ENCODE results near the gene MRPL28. TPM values are rescaled to one million over a fixed set of nuclear protein-coding genes. Genes with fewer than 3 reads are reported as not detected.

Gene MRPL28
- total RNA-seq, 1 donor from 2014 or later, result 77.2 TPM

- intact Hi-C loops (cut with micrococcal nuclease), result no loop called here
- DNase-seq (no peak), ATAC-seq (no peak)
Measured at GRCh38 chr16:376817-377418, 6.6 kb upstream of the MRPL28 start.

DNA sequence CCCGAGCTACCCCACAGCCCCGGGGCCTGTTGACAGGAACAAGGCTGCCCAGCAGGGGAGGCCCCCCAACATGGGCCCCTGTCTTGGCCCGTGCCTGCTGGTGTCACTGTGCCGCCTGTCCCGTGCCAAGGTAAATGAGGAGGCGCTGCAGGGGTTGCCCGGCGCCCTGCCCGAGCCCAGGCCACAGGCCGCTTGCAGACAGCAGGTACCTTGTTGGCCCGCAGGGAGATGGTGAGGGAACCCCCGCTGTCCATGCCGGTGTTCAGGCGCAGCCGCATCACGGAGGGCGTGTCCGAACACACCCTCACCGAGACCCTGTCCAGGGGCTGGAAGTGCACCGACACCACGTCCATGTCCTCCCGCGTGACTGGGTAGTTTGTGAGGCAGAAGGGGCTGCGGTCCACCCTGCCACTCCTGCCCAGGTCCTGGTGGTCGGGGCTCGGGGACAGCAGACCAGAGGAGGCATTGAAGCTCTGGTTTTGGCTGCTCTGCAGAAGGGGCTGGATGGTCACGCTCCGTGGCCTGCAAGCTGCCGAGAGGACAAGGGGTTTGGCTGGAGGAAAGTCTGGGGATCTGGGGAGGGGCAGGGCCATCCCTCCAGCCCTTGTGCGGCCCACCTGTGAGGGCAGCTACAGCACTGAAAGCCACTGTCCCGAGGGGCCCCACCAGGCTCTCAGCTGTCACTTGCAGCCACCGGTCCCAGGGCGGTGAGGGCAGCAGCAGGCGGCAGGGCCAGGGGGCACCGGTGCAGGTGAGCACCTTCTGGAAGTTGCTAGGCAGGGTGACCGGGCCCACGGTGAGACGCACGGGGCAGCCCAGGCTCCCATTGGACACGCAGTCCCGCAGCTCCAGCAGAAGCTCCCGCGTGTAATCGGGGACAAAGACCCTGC, 5.8 kb upstream of the MRPL28 start:
- no peak for ATAC-seq
- DNase-seq, result no peak
- intact Hi-C loops (cut with micrococcal nuclease), result no loop called here

DNA sequence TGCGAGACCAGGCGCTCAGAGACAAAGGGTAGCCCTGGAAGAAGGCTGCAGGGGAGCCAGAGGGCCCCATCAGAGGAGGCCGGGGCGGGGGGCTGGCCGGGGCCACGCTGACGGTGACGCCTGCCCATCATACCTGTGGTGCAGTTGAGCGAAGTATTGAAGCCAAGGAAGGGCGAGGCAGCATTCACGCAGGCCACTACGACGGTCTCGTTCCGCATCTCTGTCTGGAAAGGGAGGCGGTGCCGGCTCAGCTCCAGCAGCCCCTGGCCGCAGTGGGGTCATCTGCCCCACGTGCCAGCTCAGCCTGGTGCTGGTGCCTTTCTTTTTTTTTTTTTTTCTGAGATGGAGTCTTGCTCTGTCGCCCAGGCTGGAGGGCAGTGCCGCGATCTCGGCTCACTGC, 4.9 kb upstream of the MRPL28 start:
- DNase-seq (no peak), ATAC-seq (no peak)
- intact Hi-C loops (cut with micrococcal nuclease), result no loop called here

- intact Hi-C loops (cut with micrococcal nuclease), result no loop called here
- no peak for DNase-seq
- ATAC-seq, result no peak
Measured at GRCh38 chr16:374616-374926, 4.2 kb upstream of the MRPL28 start.

- intact Hi-C loops (cut with micrococcal nuclease), result no loop called here
- no peak for ATAC-seq
- DNase-seq, result no peak
Measured at GRCh38 chr16:373848-374615, 3.7 kb upstream of the MRPL28 start.

DNA sequence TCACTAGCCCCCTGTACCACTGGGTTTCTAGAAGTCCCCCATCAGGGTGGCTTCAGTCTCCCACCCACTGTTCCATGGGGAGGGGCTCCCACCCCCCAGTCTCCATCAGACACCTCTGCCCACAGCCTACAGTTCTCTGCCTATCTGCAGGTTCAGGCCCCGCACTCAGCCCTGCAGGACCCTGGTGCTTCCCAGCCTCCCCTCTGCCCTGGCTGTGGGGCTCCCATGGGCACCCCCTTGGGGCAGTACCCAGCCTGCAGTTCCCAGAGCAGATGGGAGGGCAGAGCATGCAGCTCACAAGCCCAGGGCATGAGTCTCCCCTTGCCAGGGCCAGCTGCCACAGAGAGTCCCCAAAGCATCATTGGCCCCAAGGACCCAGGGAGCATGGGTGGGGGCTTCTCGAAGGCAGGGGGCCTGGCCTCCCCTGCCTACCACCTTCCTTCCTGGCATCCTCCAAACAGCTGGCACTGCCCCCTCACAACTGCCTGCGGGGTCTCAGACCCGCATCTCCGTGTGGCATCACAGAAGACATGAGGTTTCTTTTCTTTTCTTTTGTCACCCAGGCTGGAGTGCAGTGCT, 2.8 kb upstream of the MRPL28 start:
- intact Hi-C loops (cut with micrococcal nuclease), result no loop called here
- no peak for DNase-seq
- ATAC-seq, result no peak

GRCh38 chr16:372302-372983, 2.1 kb upstream of the MRPL28 start:
- ATAC-seq (no peak), DNase-seq (no peak)
- intact Hi-C loops (cut with micrococcal nuclease), result no loop called here

- DNase-seq (no peak), ATAC-seq (no peak)
- intact Hi-C loops (cut with micrococcal nuclease), result no loop called here
Measured at GRCh38 chr16:371515-372301, 1.4 kb upstream of the MRPL28 start.

DNA sequence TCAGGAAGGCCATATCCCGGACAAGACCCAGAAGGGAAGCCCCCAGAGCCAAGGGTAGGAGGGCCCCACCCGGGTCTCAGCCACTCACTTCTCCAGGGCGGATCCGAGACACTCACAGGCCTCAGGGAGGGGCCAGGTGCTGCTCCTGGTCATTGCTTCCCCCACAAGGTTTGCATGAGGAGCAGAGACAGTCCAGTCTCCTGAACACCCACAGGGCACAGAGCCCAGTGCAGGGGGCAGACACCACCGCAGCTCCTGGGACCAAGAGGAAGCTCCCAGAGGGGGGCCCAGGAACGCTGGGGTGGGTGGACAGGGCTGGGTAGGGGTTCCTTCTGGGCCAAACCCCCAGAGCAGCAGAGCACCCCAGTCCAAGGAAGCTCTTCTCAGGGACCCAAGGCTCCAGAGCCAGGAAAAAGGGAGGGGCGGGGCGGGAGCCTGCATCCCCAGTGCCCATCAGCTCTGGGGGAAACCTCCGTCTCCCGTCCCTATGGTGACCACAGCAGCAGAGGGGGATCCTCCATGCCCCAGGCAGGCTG, 709 bp upstream of the MRPL28 start:
- DNase-seq, result no peak
- peak; percentile 4 for ATAC-seq
- intact Hi-C loops (cut with micrococcal nuclease), result no loop called here

- intact Hi-C loops (cut with micrococcal nuclease), result no loop called here
- ATAC-seq (peak; percentile 55), DNase-seq (no peak)
Measured at GRCh38 chr16:369866-370436, 387 bp downstream of the MRPL28 start.

- intact Hi-C loops (cut with micrococcal nuclease), result no loop called here
- DNase-seq (no peak), ATAC-seq (no peak)
Measured at GRCh38 chr16:369275-369865, 968 bp downstream of the MRPL28 start.

DNA sequence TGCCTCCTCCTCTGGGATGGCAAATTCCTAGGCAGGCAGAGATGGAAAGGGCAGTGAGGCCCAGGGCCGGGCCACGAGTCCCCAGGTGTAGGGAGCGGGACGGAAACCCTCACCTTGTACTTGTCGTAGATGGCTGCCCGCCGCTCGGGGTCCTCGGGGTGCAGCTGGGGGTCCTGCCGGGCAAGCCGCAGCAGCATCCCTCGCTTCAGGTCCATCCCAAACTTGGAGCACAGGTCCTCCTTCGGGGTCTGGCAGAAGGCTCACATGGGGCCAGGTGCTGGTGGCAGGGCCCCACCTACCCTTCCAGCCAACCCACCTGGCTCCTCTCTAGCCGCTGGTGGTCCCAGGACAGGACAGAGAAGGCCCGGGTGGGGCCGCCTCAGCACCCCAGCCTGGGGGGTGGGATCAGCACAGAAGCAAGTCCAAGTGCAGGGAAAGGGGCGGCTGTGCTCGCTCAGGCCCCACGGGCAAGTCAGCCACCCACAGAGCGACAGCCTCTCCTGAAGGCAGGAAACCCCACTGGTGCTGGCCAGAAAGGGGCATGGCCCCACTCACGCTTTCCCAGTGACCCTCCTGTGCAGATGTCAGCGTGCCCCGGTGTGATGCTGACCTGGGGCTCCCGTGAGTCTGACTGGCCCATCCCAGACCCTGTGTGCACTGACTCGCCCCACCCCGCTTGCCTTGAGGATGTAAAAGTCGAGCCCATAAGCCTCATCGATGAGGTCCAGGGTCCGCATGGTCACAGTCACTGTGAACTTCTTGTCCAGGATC, 1.8 kb downstream of the MRPL28 start:
- intact Hi-C loops (cut with micrococcal nuclease), result no loop called here
- no peak for DNase-seq
- ATAC-seq, result no peak

- DNase-seq (no peak), ATAC-seq (no peak)
- intact Hi-C loops (cut with micrococcal nuclease), result no loop called here
Measured at GRCh38 chr16:367333-367903, 2.9 kb downstream of the MRPL28 start.

DNA sequence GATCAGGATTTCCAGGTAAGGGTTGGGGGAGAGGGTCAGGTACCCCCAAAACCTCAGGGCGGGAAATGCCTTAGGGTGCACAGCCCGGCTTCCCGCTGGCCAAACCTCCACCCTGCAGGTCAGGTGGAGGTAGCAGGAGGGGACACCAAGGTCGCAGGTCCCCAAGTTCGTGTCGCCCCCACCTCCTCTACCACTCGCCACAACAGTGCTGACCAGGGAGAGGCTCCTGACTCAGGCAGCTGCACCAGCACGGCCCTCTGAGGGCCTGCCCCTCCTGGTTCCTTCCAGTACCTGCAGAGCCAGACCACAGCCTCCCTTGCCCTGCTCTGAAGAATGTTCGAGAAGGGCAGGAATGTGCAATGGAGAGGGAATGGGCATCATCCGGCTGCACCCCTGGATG, 3.9 kb downstream of the MRPL28 start:
- intact Hi-C loops (cut with micrococcal nuclease), result no loop called here
- DNase-seq (no peak), ATAC-seq (no peak)

- intact Hi-C loops (cut with micrococcal nuclease), result no loop called here
- no peak for DNase-seq
Measured at GRCh38 chr16:364595-365491, 5.5 kb downstream of the MRPL28 start.

More at GRCh38 chr16:364595-365491, 5.5 kb downstream of the MRPL28 start:
- no peak for ATAC-seq

All from left ventricle myocardium superior (tissue), 1 donor.